HCT116 (cell line): Measurements from ENCODE around the gene B3GALNT2. TPM values are rescaled to one million over a fixed set of nuclear protein-coding genes. Genes with fewer than 3 reads are reported as not detected.

ENCODE experiments used
- ATAC-seq: fragments of 200-7000 bp; cut with Tn5 transposase; 2 replicates; pipeline ENCODE4 v1.9.1; 2020; ENCODE audit warnings: mild to moderate bottlenecking, moderate library complexity
- BruUV-seq: library from RNA; stranded (reverse); fragments of 400-500 nt; replicated peaks from 2 replicates; lab custom pipeline; 2021; lab: Mats Ljungman, UMichigan
- CTCF ChIA-PET: fragments of 300-600 bp; sonication (Branson Sonifier 250); formaldehyde crosslinking; loops from one replicate; lab custom pipeline; 2021; ENCODE audit warnings: antibody characterized with exemption; lab: Charles Lee
- POLR2A ChIA-PET: fragments of 300-600, 350-600 bp; sonication (Branson Sonifier 250); formaldehyde crosslinking; loops from one replicate; lab custom pipeline; 2021; ENCODE audit warnings: antibody characterized with exemption; lab: Charles Lee
- RAD21 ChIA-PET, 2 experiments: fragments of 300-600 bp; sonication (Branson Sonifier 250); formaldehyde crosslinking; loops; one replicate each; lab custom pipeline; 2023; ENCODE audit warnings: low total read pairs in 2 of 2; ENCODE audit not compliant: uncharacterized antibody in 2 of 2, unreplicated experiment in 2 of 2, low non-redundant PET in 1 of 2; lab: Charles Lee
- DNase-seq: peaks from one replicate; pipeline ENCODE4 v3.0.0-alpha.2; 2010; ENCODE audit warnings: low read depth, low spot score
- H2AFZ ChIP-seq: fragments of 200-600 bp; shearing (Covaris generic), sonication (generic); 2 replicates; pipeline ENCODE4 v1.6.1; 2017; ENCODE audit warnings: low read depth, mixed run types, mixed read lengths, antibody characterized with exemption, low read length; ENCODE audit not compliant: poor library complexity, severe bottlenecking
- H3K27ac ChIP-seq: 2 replicates; pipeline ENCODE4 v1.5.1; 2012; ENCODE audit warnings: low read depth, low read length
- H3K27me3 ChIP-seq: fragments of 200-600 bp; sonication (generic); 2 replicates; pipeline ENCODE4 v1.6.1; 2016; ENCODE audit warnings: mixed run types, low read length, mixed read lengths; ENCODE audit not compliant: insufficient read depth
- H3K36me3 ChIP-seq, 2 experiments: fragments of 200-500 bp in 1 of 2; fragments of 200-600 bp in 1 of 2; sonication (Bioruptor generic) in 1 of 2; sonication (generic) in 1 of 2; 2 replicates each; pipeline versions ENCODE4 v1.5.1 to v1.6.1; 2014 to 2016; ENCODE audit warnings: low read length in 2 of 2, inconsistent platforms in 1 of 2, mixed read lengths in 1 of 2, mixed run types in 1 of 2; ENCODE audit not compliant: insufficient read depth in 2 of 2, control insufficient read depth in 1 of 2
- H3K4me1 ChIP-seq, 2 experiments: fragments of 200-600 bp in 1 of 2; sonication (generic) in 1 of 2; 2 replicates each; pipeline versions ENCODE4 v1.5.1 to v1.6.1; 2012 to 2017; ENCODE audit warnings: low read length in 2 of 2, inconsistent platforms in 1 of 2, mild to moderate bottlenecking in 1 of 2, mixed read lengths in 1 of 2, mixed run types in 1 of 2, moderate library complexity in 1 of 2; ENCODE audit not compliant: insufficient read depth in 2 of 2, control insufficient read depth in 1 of 2
- H3K4me2 ChIP-seq: fragments of 200-600 bp; sonication (generic); 2 replicates; pipeline ENCODE4 v1.6.1; 2017; ENCODE audit warnings: mixed run types, low read length, mixed read lengths
- H3K4me3 ChIP-seq, 2 experiments: fragments of 200-600 bp in 1 of 2; sonication (generic) in 1 of 2; replicated peaks in 1 of 2; 2 replicates each; pipeline ENCODE4 v1.5.1; 2011 to 2016; ENCODE audit warnings: low read length in 2 of 2, control low read depth in 1 of 2, low read depth in 1 of 2, mild to moderate bottlenecking in 1 of 2, mixed read lengths in 1 of 2, mixed run types in 1 of 2
- H3K79me2 ChIP-seq: fragments of 200-600 bp; sonication (generic); 2 replicates; pipeline ENCODE4 v1.6.1; 2017; ENCODE audit warnings: mild to moderate bottlenecking, mixed run types, low read length, moderate library complexity, mixed read lengths; ENCODE audit not compliant: insufficient read depth
- H3K9ac ChIP-seq: fragments of 200-600 bp; sonication (generic); 2 replicates; pipeline ENCODE4 v1.6.1; 2016; ENCODE audit warnings: low read length, mixed read lengths
- H3K9me2 ChIP-seq: fragments of 200-600 bp; sonication (generic), shearing (Covaris generic); 2 replicates; pipeline ENCODE4 v1.6.1; 2017; ENCODE audit warnings: mixed run types, mild to moderate bottlenecking, moderate library complexity; ENCODE audit not compliant: insufficient read depth
- H3K9me3 ChIP-seq, 2 experiments: fragments of 200-500 bp in 1 of 2; fragments of 200-600 bp in 1 of 2; sonication (Bioruptor generic) in 1 of 2; sonication (generic) in 1 of 2; 2 replicates each; pipeline ENCODE4 v1.6.1; 2014 to 2017; ENCODE audit warnings: low read length in 2 of 2, mixed read lengths in 2 of 2, inconsistent platforms in 1 of 2, low read depth in 1 of 2, mild to moderate bottlenecking in 1 of 2, mixed run types in 1 of 2, moderate library complexity in 1 of 2; ENCODE audit not compliant: control insufficient read depth in 1 of 2, insufficient read depth in 1 of 2
- H4K20me1 ChIP-seq: fragments of 200-600 bp; sonication (generic), shearing (Covaris generic); 2 replicates; pipeline ENCODE4 v1.6.1; 2017; ENCODE audit warnings: mixed run types, mild to moderate bottlenecking, moderate library complexity; ENCODE audit not compliant: insufficient read depth
- CBX3 ChIP-seq: IDR thresholded peaks from 2 replicates; pipeline ENCODE4 v1.6.1; 2012; ENCODE audit warnings: low read depth
- ELF1 ChIP-seq: IDR thresholded peaks from 2 replicates; pipeline ENCODE4 v1.6.1; 2012; ENCODE audit warnings: low read depth, borderline replicate concordance
- EZH2 ChIP-seq: fragments of 200-600 bp; sonication (generic); IDR thresholded peaks from 2 replicates; pipeline ENCODE4 v1.6.1; 2017; ENCODE audit warnings: antibody characterized with exemption, mixed run types
- EZH2phosphoT487 ChIP-seq: fragments of 200-600 bp; IDR thresholded peaks from 2 replicates; pipeline ENCODE4 v1.6.1; 2018; ENCODE audit warnings: antibody characterized with exemption, borderline replicate concordance
- FOSL1 ChIP-seq: IDR thresholded peaks from 2 replicates; pipeline ENCODE4 v1.6.1; 2012; ENCODE audit warnings: low read depth
- POLR2AphosphoS5 ChIP-seq: IDR thresholded peaks from 2 replicates; pipeline ENCODE4 v1.6.1; 2011; ENCODE audit warnings: mild to moderate bottlenecking, low read depth, low read length, moderate library complexity
- SIN3A ChIP-seq: IDR thresholded peaks from 2 replicates; pipeline ENCODE4 v1.6.1; 2012; ENCODE audit warnings: low read depth
- SP1 ChIP-seq: IDR thresholded peaks from 2 replicates; pipeline ENCODE4 v1.6.1; 2012; ENCODE audit warnings: low read depth
- TCF7L2 ChIP-seq: IDR thresholded peaks from 2 replicates; pipeline ENCODE4 v1.7.0; 2011; ENCODE audit warnings: borderline replicate concordance, inconsistent platforms; ENCODE audit not compliant: insufficient read depth, insufficient read length; ENCODE audit errors: extremely low read depth
- ZFX ChIP-seq: fragments of 450-650 bp; IDR thresholded peaks from 2 replicates; pipeline ENCODE4 v1.6.1; 2017
- intact Hi-C: fragments of 100-400 bp; cut with micrococcal nuclease; formaldehyde crosslinking; loops from 2 replicates; pipeline ENCODE4 v1.10.0; 2022
- total RNA-seq: library from RNA; stranded (reverse); gene quantifications from one replicate; pipeline ENCODE4 v1.2.1, GENCODE V29; 2021; ENCODE audit not compliant: unreplicated experiment
- TF ChIP-seq, protein P1 (sequence below): IDR thresholded peaks from 2 replicates; pipeline ENCODE4 v1.6.1; 2012
- TF ChIP-seq, protein P2 (sequence below), 3 experiments: fragments of 200-600 bp in 1 of 3; sonication (generic) in 1 of 3; IDR thresholded peaks in 2 of 3; conservative IDR thresholded peaks in 1 of 3; 2 replicates each; pipeline ENCODE4 v1.5.1; 2012 to 2017; ENCODE audit warnings: low read depth in 2 of 3, low read length in 2 of 3, antibody characterized with exemption in 1 of 3, borderline replicate concordance in 1 of 3, control low read depth in 1 of 3, mild to moderate bottlenecking in 1 of 3, mixed read lengths in 1 of 3, mixed run types in 1 of 3, moderate library complexity in 1 of 3; ENCODE audit not compliant: insufficient read depth in 1 of 3
- TF ChIP-seq, protein P3 (sequence below): IDR thresholded peaks from 2 replicates; pipeline ENCODE4 v1.6.1; 2012

The B3GALNT2 gene
- total RNA-seq, 1 experiment from 2014 or later, result 36.8 TPM

- Histone ChIP-seq H3K36me3 (0 out of 4 replicates have a peak, but pooled peaks cover 0 to under 1% of the 10 kb centered on the region in 2 experiments), H3K27me3 (no peaks in the 10 kb centered on the region), H3K4me1 (peaks cover 27 to 31% of the 10 kb centered on the region in 2 experiments), H3K9ac (no peak overlapping the region), H3K9me3 (no peaks in the 10 kb centered on the region), H3K79me2 (0 out of 2 replicates have a peak, but pooled peaks cover 7% of the 10 kb centered on the region), H3K4me3 (no peak overlapping the region), H3K27ac (0 out of 2 replicates have a peak overlapping the region, but pooled peaks have one; percentile 0), H2AFZ (no peak overlapping the region), H4K20me1 (no peaks in the 10 kb centered on the region), H3K9me2 (no peaks in the 10 kb centered on the region), H3K4me2 (peak overlapping the region; percentile 14; the same call in 1 of the 2 replicates)
- BruUV-seq, result no TSS peak
- DNase-seq (no peak), ATAC-seq (peak; percentile 33; the same call in 1 of the 2 replicates)
- ChIA-PET CTCF (interaction anchor here (1.6 kb wide), 1 partner anchor 8 kb away, joined by 4 read pairs; no protein-coding TSS in a partner anchor), RAD21 (no interaction called here), POLR2A (interaction anchor here (0.8 kb wide), 1 partner anchor 252 kb away, joined by 3 read pairs; no protein-coding TSS in a partner anchor)
- intact Hi-C loops, result loop anchor here (2.0 kb wide), 1 partner anchor 18 kb away; no protein-coding TSS in a partner anchor
- TF ChIP-seq ZFX, result no peak
- no peak for TF ChIP-seq SIN3A
- TF ChIP-seq CBX3, result no peak
- TF ChIP-seq SP1, result no peak
- TF ChIP-seq, protein P1, sequence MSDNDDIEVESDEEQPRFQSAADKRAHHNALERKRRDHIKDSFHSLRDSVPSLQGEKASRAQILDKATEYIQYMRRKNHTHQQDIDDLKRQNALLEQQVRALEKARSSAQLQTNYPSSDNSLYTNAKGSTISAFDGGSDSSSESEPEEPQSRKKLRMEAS, result no peak
Observed at GRCh38 chr1:235409042-235409820, 95.0 kb downstream of the B3GALNT2 start.

DNA sequence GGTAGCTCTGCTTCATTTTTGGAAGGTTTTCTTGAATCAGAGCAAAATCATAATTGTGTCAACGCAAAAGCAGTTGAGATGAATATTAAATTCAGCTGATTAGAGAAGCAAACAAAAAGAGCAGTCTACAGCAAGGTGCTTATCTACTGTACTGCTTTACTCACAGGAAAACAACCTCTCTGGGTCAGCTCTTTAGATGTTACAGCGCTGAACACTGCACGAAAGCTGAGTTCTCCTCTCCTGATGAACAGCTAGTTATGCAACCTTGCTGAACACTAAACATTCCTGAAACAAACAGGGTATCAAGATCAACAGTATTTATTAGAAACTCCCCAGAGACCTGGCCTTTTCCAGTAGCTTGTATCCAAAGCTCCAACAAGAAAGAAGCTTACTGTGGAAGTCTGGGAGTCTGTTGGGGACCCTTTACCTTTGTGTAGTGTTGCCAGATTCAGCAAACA lies 95.7 kb downstream of the B3GALNT2 start:
- BruUV-seq, result no TSS peak
- CTCF ChIA-PET, result interaction anchor here (1.6 kb wide), 1 partner anchor 9 kb away, joined by 4 read pairs; no protein-coding TSS in a partner anchor
- H3K9ac ChIP-seq, result no peak overlapping the region
- H3K27ac ChIP-seq, result no peak overlapping the region
- intact Hi-C loops, result loop anchor here (2.0 kb wide), 1 partner anchor 18 kb away; no protein-coding TSS in a partner anchor
- no peak for DNase-seq
- H2AFZ ChIP-seq, result no peak overlapping the region
- POLR2A ChIA-PET, result interaction anchor here (0.8 kb wide), 1 partner anchor 252 kb away, joined by 3 read pairs; no protein-coding TSS in a partner anchor
- H3K79me2 ChIP-seq, result 0 out of 2 replicates have a peak, but pooled peaks cover 7% of the 10 kb centered on the region
- H3K4me1 ChIP-seq, result peaks cover 32 to 36% of the 10 kb centered on the region in 2 experiments
- no peak overlapping the region for H3K4me2 ChIP-seq
- no peaks in the 10 kb centered on the region for H3K36me3 ChIP-seq
- ATAC-seq, result no peak
- no peaks in the 10 kb centered on the region for H4K20me1 ChIP-seq
- H3K27me3 ChIP-seq, result no peaks in the 10 kb centered on the region
- no peaks in the 10 kb centered on the region for H3K9me2 ChIP-seq
- H3K9me3 ChIP-seq, result no peaks in the 10 kb centered on the region
- no peak for TF ChIP-seq TCF7L2
- no peak for TF ChIP-seq SP1
- TF ChIP-seq, protein P2, sequence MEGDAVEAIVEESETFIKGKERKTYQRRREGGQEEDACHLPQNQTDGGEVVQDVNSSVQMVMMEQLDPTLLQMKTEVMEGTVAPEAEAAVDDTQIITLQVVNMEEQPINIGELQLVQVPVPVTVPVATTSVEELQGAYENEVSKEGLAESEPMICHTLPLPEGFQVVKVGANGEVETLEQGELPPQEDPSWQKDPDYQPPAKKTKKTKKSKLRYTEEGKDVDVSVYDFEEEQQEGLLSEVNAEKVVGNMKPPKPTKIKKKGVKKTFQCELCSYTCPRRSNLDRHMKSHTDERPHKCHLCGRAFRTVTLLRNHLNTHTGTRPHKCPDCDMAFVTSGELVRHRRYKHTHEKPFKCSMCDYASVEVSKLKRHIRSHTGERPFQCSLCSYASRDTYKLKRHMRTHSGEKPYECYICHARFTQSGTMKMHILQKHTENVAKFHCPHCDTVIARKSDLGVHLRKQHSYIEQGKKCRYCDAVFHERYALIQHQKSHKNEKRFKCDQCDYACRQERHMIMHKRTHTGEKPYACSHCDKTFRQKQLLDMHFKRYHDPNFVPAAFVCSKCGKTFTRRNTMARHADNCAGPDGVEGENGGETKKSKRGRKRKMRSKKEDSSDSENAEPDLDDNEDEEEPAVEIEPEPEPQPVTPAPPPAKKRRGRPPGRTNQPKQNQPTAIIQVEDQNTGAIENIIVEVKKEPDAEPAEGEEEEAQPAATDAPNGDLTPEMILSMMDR (IDR thresholded peaks at IDR 0.05 in 2 of 3, conservative IDR thresholded peaks at IDR 0.05 in 1 of 3; ENCODE audit: borderline replicate concordance in 1 of 3, insufficient read depth in 1 of 3, low read depth in 2 of 3, low read length in 2 of 3), result no peak
- TF ChIP-seq, protein P3, sequence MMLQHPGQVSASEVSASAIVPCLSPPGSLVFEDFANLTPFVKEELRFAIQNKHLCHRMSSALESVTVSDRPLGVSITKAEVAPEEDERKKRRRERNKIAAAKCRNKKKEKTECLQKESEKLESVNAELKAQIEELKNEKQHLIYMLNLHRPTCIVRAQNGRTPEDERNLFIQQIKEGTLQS, result no peak
- TF ChIP-seq ELF1, result no peak
- no peak for TF ChIP-seq FOSL1
- no peak for TF ChIP-seq ZFX
- no peak for TF ChIP-seq EZH2
- TF ChIP-seq EZH2phosphoT487, result no peak
- no peak for TF ChIP-seq POLR2AphosphoS5
- TF ChIP-seq, protein P1, result no peak
- RAD21 ChIA-PET, result no interaction called here
- no peak overlapping the region for H3K4me3 ChIP-seq
